OCI-LY3 (cell line): ENCODE measurements around the gene MCRS1.

Source experiments
- H2AFZ ChIP-seq: fragments of 200-600, 300-600 bp; shearing (Covaris generic); 2 replicates; pipeline ENCODE4 v1.6.0; 2014; ENCODE audit warnings: antibody characterized with exemption, low read depth, low read length
- H3K27ac ChIP-seq: fragments of 200-600, 300-600 bp; sonication (generic); 2 replicates; pipeline ENCODE4 v1.5.1; 2014; ENCODE audit warnings: mild to moderate bottlenecking, low read length, moderate library complexity, mixed read lengths
- H3K27me3 ChIP-seq: fragments of 200-600, 300-600 bp; sonication (generic); 2 replicates; pipeline ENCODE4 v1.6.1; 2014; ENCODE audit warnings: low read depth, low read length, mixed read lengths
- H3K36me3 ChIP-seq: fragments of 200-600, 300-600 bp; sonication (generic); replicated peaks from 2 replicates; pipeline ENCODE3; 2014; ENCODE audit warnings: low read depth, low read length, mixed read lengths
- H3K4me1 ChIP-seq: fragments of 300-600, 200-600 bp; sonication (generic); 2 replicates; pipeline ENCODE4 v1.6.1; 2014; ENCODE audit warnings: low read length, mixed read lengths
- H3K4me2 ChIP-seq: fragments of 200-600, 300-600 bp; sonication (generic); 2 replicates; pipeline ENCODE4 v1.6.1; 2014; ENCODE audit warnings: low read length, mixed read lengths
- H3K4me3 ChIP-seq: fragments of 300-600, 200-600 bp; sonication (generic); 2 replicates; pipeline ENCODE4 v1.5.1; 2014; ENCODE audit warnings: antibody characterized with exemption, mild to moderate bottlenecking, low read length, moderate library complexity
- H3K79me2 ChIP-seq: fragments of 300-600, 200-600 bp; shearing (Covaris generic); 2 replicates; pipeline ENCODE4 v1.6.1; 2014; ENCODE audit warnings: mild to moderate bottlenecking, low read length, mixed read lengths
- H3K9ac ChIP-seq: fragments of 300-600, 200-600 bp; shearing (Covaris generic); 2 replicates; pipeline ENCODE4 v1.6.0; 2014; ENCODE audit warnings: mild to moderate bottlenecking, low read length, moderate library complexity
- H3K9me3 ChIP-seq: fragments of 200-600, 300-600 bp; shearing (Covaris generic); 2 replicates; pipeline ENCODE4 v1.6.1; 2014; ENCODE audit warnings: low read length, mixed read lengths; ENCODE audit not compliant: insufficient read depth
- H4K20me1 ChIP-seq: fragments of 200-600, 300-600 bp; sonication (generic); 2 replicates; pipeline ENCODE4 v1.6.1; 2016; ENCODE audit warnings: low read length, mixed read lengths; ENCODE audit not compliant: insufficient read depth
- CTCF ChIP-seq: fragments of 200-600, 300-600 bp; sonication (generic); IDR thresholded peaks from 2 replicates; pipeline ENCODE4 v1.5.1; 2014; ENCODE audit warnings: antibody characterized with exemption, low read length, low read depth
- EZH2phosphoT487 ChIP-seq: fragments of 200-600 bp; shearing (Covaris generic); IDR thresholded peaks from 2 replicates; pipeline ENCODE4 v1.6.1; 2018; ENCODE audit warnings: antibody characterized with exemption, mixed run types, low read depth

MCRS1 gene

GRCh38 chr12:49567611-49568441 lies at the start of gene MCRS1:
Gene MCRS1 (minus strand): TSS chr12:49568142. CDS start chr12:49566731, 1,411 bp downstream.
- no peak for TF ChIP-seq CTCF
- no peak for TF ChIP-seq EZH2phosphoT487
- Histone ChIP-seq H3K4me2 (peak within 1 kb of the TSS; percentile 92), H3K27ac (peak within 1 kb of the TSS; percentile 74), H3K9me3 (no peaks in the 10 kb centered on the region), H3K9ac (peak within 1 kb of the TSS; percentile 96), H3K4me3 (peak within 1 kb of the TSS; percentile 97), H3K79me2 (peaks cover 32% of the 10 kb centered on the region), H3K4me1 (peaks cover 10% of the 10 kb centered on the region), H4K20me1 (no peaks in the 10 kb centered on the region), H2AFZ (peak within 1 kb of the TSS; percentile 94), H3K36me3 (peaks cover 12% of the 10 kb centered on the region), H3K27me3 (no peaks in the 10 kb centered on the region)

GRCh38 chr12:49616533-49617219 lies 48.7 kb upstream of the MCRS1 start:
- peaks cover 8% of the 10 kb centered on the region for H3K4me1 ChIP-seq
- no peaks in the 10 kb centered on the region for H4K20me1 ChIP-seq
- H3K36me3 ChIP-seq: no peaks in the 10 kb centered on the region
- no peak overlapping the region for H3K9ac ChIP-seq
- H3K4me3 ChIP-seq: no peak overlapping the region
- no peaks in the 10 kb centered on the region for H3K79me2 ChIP-seq
- H3K4me2 ChIP-seq: no peak overlapping the region
- peaks cover 20% of the 10 kb centered on the region for H3K27me3 ChIP-seq
- no peak overlapping the region for H3K27ac ChIP-seq
- TF ChIP-seq EZH2phosphoT487 (no peak), CTCF (no peak)
- H2AFZ ChIP-seq: no peak overlapping the region
- H3K9me3 ChIP-seq: no peaks in the 10 kb centered on the region

GRCh38 chr12:49615725-49616124 lies 47.8 kb upstream of the MCRS1 start:
- H3K4me2 ChIP-seq: no peak overlapping the region
- no peak overlapping the region for H3K27ac ChIP-seq
- H3K4me1 ChIP-seq: no peaks in the 10 kb centered on the region

More at GRCh38 chr12:49615725-49616124, 47.8 kb upstream of the MCRS1 start:
- no peaks in the 10 kb centered on the region for H4K20me1 ChIP-seq
- H3K36me3 ChIP-seq: no peaks in the 10 kb centered on the region
- H3K4me3 ChIP-seq: no peak overlapping the region
- peaks cover 15% of the 10 kb centered on the region for H3K27me3 ChIP-seq
- H3K9me3 ChIP-seq: no peaks in the 10 kb centered on the region
- H3K79me2 ChIP-seq: no peaks in the 10 kb centered on the region
- TF ChIP-seq EZH2phosphoT487: no peak
- TF ChIP-seq CTCF: no peak
- no peak overlapping the region for H3K9ac ChIP-seq
- no peak overlapping the region for H2AFZ ChIP-seq
